Glutamatergic neuron (in vitro differentiated cells): Measurements from ENCODE around the gene CHD3. TPM values are rescaled to one million over a fixed set of nuclear protein-coding genes. Genes with fewer than 3 reads are reported as not detected.
A peak's percentile ranks its signal among the peaks of the same experiment; 100 is the strongest.

Experiments used
- DNase-seq: peaks from one replicate; pipeline ENCODE4 v3.0.0; 2022
- H3K27ac Mint-ChIP-seq: one replicate; pipeline ENCODE4 v1.8.0; 2020; ENCODE audit warnings: mild to moderate bottlenecking, mixed read lengths, inconsistent platforms; ENCODE audit not compliant: unreplicated experiment
- H3K27me3 Mint-ChIP-seq: one replicate; pipeline ENCODE4 v1.8.0; 2020; ENCODE audit warnings: mild to moderate bottlenecking, moderate library complexity, mixed read lengths, inconsistent platforms; ENCODE audit not compliant: unreplicated experiment
- H3K36me3 Mint-ChIP-seq: one replicate; pipeline ENCODE4 v1.8.0; 2020; ENCODE audit warnings: mild to moderate bottlenecking, mixed read lengths, inconsistent platforms; ENCODE audit not compliant: unreplicated experiment
- H3K4me1 Mint-ChIP-seq: one replicate; pipeline ENCODE4 v1.8.0; 2020; ENCODE audit warnings: mild to moderate bottlenecking, low read depth, mixed read lengths, inconsistent platforms; ENCODE audit not compliant: unreplicated experiment
- H3K4me3 Mint-ChIP-seq: one replicate; pipeline ENCODE4 v1.8.0; 2020; ENCODE audit warnings: mild to moderate bottlenecking, mixed read lengths, inconsistent platforms; ENCODE audit not compliant: unreplicated experiment
- H3K9me3 Mint-ChIP-seq: one replicate; pipeline ENCODE4 v1.8.0; 2020; ENCODE audit warnings: mild to moderate bottlenecking, moderate library complexity, mixed read lengths, inconsistent platforms; ENCODE audit not compliant: unreplicated experiment
- CTCF ChIP-seq: fragments of 200-600 bp; sonication (generic); IDR thresholded peaks from one replicate; pipeline ENCODE4 v1.5.0; 2021; ENCODE audit not compliant: partially characterized antibody, unreplicated experiment
- total RNA-seq: library from RNA; stranded (reverse); fragmentation: NEBNext Ultra II Directional; extraction: Animal tissue kit (Norgen Biotek cat#: 25700); gene quantifications from one replicate; pipeline ENCODE4 v1.2.1, GENCODE V29; 2021; ENCODE audit not compliant: unreplicated experiment

CHD3 gene
- total RNA-seq, 1 donor from 2014 or later = 129 TPM

GRCh38 chr17:7884581-7885366 lies 3.8 kb upstream of the CHD3 start:
- H3K4me3 Mint-ChIP-seq = peak overlapping the region; percentile 47
- no peak for TF ChIP-seq CTCF
- peaks cover 4% of the 10 kb centered on the region for H3K4me1 Mint-ChIP-seq
- peak; percentile 32 for DNase-seq
- H3K27me3 Mint-ChIP-seq = peaks cover 4% of the 10 kb centered on the region
- H3K9me3 Mint-ChIP-seq = peaks cover 2% of the 10 kb centered on the region
- H3K36me3 Mint-ChIP-seq = no peaks in the 10 kb centered on the region
- H3K27ac Mint-ChIP-seq = no peak overlapping the region

- no peak for TF ChIP-seq CTCF
- peaks cover 6% of the 10 kb centered on the region for H3K9me3 Mint-ChIP-seq
- H3K4me3 Mint-ChIP-seq = no peak overlapping the region
- peaks cover 7% of the 10 kb centered on the region for H3K27me3 Mint-ChIP-seq
- DNase-seq = peak; percentile 68
- H3K27ac Mint-ChIP-seq = no peak overlapping the region
- H3K36me3 Mint-ChIP-seq = no peaks in the 10 kb centered on the region
- H3K4me1 Mint-ChIP-seq = peaks cover 6% of the 10 kb centered on the region
These were observed 3.0 kb upstream of the CHD3 start for GRCh38 chr17:7885367-7886226.

- Mint-ChIP-seq H3K4me3 (no peak overlapping the region), H3K9me3 (peaks cover 6% of the 10 kb centered on the region), H3K36me3 (no peaks in the 10 kb centered on the region), H3K4me1 (peaks cover 7% of the 10 kb centered on the region), H3K27me3 (peaks cover 7% of the 10 kb centered on the region), H3K27ac (no peak overlapping the region)
- TF ChIP-seq CTCF = no peak
- peak; percentile 37 for DNase-seq
These were observed 2.2 kb upstream of the CHD3 start for GRCh38 chr17:7886227-7887037.

GRCh38 chr17:7887038-7887481 lies 1.5 kb upstream of the CHD3 start:
- Mint-ChIP-seq H3K27me3 (peaks cover 7% of the 10 kb centered on the region), H3K9me3 (peaks cover 6% of the 10 kb centered on the region), H3K27ac (no peak overlapping the region), H3K4me3 (no peak overlapping the region), H3K36me3 (no peaks in the 10 kb centered on the region), H3K4me1 (peaks cover 7% of the 10 kb centered on the region)
- DNase-seq = no peak
- TF ChIP-seq CTCF = no peak
